Measurements from ENCODE around the gene NR6A1. TPM values are rescaled to one million over a fixed set of nuclear protein-coding genes. Genes with fewer than 3 reads are reported as not detected.

Gene NR6A1
- total RNA-seq, 4 donors from 2014 or later, result 1.7 to 8.4 (median 5.5) TPM

GRCh38 chr9:124479371-124479770 lies 291.7 kb downstream of the NR6A1 start:
- 79 to 87% methylated on average over 11 to 15 of the region's 16 CpGs for WGBS, 2 donors
- peaks cover 0 to 8% (median 0%) of the 10 kb centered on the region in 4 donors for H3K9me3 ChIP-seq
- DNase-seq (ENCODE audit: low spot score in 2 of 2), result no peak
- no peaks in the 10 kb centered on the region for H3K36me3 ChIP-seq
- TF ChIP-seq EP300 (IDR thresholded peaks at IDR 0.05) (no peak), POLR2A (IDR thresholded peaks at IDR 0.05) (no peak), CTCF (IDR thresholded peaks at IDR 0.05) (no peak)
- no peak overlapping the region for H3K27ac ChIP-seq
- H3K4me3 ChIP-seq, result no peak overlapping the region
- peaks cover 0 to 83% of the 10 kb centered on the region in 2 donors for H3K27me3 ChIP-seq
- H3K4me1 ChIP-seq, result peaks cover 0 to 12% (median 0%) of the 10 kb centered on the region in 4 donors

- Histone ChIP-seq H3K4me1 (peaks cover 0 to 12% (median 0%) of the 10 kb centered on the region in 4 donors), H3K36me3 (no peaks in the 10 kb centered on the region), H3K9me3 (no peaks in the 10 kb centered on the region), H3K27ac (no peak overlapping the region), H3K4me3 (no peak overlapping the region), H3K27me3 (peaks cover 0 to 83% of the 10 kb centered on the region in 2 donors)
- TF ChIP-seq CTCF (IDR thresholded peaks at IDR 0.05) (no peak), EP300 (IDR thresholded peaks at IDR 0.05) (no peak)
- WGBS, 2 donors, result 38 to 43% methylated on average over 10 to 12 of the region's 12 CpGs
- DNase-seq (ENCODE audit: low spot score in 2 of 2), result no peak
Measured at GRCh38 chr9:124478354-124478753, 292.8 kb downstream of the NR6A1 start.

DNA sequence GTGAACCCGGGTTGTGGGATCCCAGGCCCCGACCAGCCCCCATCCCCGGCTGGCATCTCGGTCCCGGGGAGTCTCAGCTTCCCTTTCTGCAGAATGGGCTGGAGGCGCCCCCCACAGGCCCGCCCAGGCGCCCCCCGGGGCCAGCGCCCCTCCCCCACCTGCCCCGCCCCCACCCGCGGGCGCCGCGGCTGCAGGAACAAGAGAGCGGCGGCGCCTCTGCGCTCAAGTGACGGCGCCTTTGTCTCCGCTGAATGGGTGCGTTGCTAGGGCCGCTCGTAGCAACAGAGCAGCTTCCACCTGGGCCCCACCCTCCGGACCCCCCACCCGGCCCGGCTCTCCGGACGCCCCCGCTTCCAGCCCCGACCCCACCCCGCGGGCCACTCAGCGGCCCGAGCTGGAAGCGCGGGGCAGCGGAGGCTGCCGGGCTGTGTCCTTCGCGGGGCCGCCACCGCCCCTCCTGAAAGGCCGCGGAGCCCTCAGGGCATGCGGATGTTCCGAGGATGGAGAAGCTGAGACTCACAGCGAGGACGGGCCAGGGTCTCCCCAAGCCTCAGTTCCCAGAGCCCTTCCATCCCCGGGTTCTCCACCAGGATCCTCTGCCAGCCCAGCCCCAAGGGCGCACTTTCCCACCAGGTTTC lies 293.3 kb downstream of the NR6A1 start:
- no peak for DNase-seq (ENCODE audit: low spot score in 2 of 2)
- Histone ChIP-seq H3K36me3 (no peaks in the 10 kb centered on the region), H3K9me3 (no peaks in the 10 kb centered on the region), H3K4me1 (peaks cover 0 to 12% (median 0%) of the 10 kb centered on the region in 4 donors), H3K4me3 (peak overlapping the region in 1 of 4 donors; percentile 14), H3K27me3 (peaks cover 0 to 85% of the 10 kb centered on the region in 2 donors), H3K27ac (no peak overlapping the region)
- 0 to 4% methylated on average over 1 to 12 of the region's 53 CpGs for WGBS, 2 donors
- TF ChIP-seq POLR2A (IDR thresholded peaks at IDR 0.05), result no peak
- TF ChIP-seq EP300 (IDR thresholded peaks at IDR 0.05), result no peak

DNA sequence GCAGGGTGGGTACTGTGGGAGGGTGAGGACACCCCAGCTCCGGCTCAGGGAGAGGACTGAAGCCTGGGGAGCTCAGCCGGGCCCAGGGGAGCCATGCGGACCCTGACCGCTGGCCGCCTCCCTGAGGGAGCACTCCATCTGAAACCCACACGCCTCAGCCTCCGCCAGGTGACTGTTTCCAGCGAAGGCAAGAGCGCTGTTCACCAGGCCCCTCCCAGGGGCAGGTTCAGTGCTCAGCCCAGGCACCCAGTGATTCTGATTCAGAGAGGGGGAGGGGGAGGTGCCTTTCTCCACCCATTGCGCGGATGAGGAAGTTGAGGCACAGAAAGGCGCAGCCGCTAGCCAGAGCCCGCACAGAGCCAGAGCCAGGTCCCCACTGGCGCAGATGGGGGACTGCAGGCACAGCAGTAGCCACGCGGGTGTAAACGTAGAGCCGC lies 293.9 kb downstream of the NR6A1 start:
- Histone ChIP-seq H3K9me3 (no peaks in the 10 kb centered on the region), H3K27me3 (peaks cover 0 to 80% of the 10 kb centered on the region in 2 donors), H3K4me1 (peaks cover 0 to 12% (median 0%) of the 10 kb centered on the region in 4 donors), H3K36me3 (no peaks in the 10 kb centered on the region), H3K4me3 (peak overlapping the region in 1 of 4 donors; percentile 14), H3K27ac (no peak overlapping the region)
- TF ChIP-seq CTCF (IDR thresholded peaks at IDR 0.05) (no peak), POLR2A (IDR thresholded peaks at IDR 0.05) (no peak), EP300 (IDR thresholded peaks at IDR 0.05) (no peak)
- DNase-seq (ENCODE audit: low spot score in 2 of 2), result no peak
- 29 to 57% methylated on average over 7 to 11 of the region's 19 CpGs for WGBS, 2 donors

DNA sequence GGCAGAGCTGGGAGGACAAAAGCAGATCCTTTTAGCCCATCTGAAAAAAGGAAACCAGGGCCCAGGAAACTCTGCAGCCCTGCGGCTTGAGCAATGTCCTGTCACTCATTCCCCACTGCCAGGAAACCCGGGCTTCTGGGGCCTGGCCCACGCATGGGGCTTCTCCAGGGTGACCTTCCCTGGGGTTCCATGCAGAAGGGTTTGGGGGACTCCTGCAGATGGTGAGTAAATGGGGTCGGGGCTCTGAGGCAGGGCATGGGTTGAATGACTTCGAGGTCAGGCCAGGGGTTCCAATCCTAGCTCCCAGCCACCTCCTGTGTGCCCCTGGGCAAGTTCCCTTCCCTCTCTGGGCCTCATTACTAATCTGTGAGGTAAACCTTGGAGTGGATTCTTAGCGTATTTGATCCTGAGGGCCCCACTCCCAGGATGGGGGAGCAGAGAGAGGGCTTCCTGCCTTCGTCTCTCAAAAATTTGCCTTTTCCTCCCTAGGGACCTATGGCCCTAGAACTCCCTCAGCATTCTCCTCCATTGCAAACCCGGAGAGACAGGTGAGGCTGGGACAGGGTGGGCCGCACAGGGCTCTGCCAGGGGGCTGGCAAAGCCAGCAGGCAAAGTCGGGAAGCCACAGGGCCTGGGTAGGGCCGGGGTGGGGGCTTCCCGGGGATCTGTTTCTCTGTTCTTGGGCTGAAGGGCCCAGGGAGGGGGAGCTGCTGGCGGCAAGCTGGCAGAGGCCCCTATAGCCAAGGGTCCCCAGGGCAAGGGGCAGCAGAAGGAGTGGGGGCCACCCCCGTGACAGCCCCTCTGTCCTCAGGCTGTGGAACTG lies 295.0 kb downstream of the NR6A1 start:
- no peak for DNase-seq (ENCODE audit: low spot score in 2 of 2)
- H3K27me3 ChIP-seq, result peaks cover 0 to 79% of the 10 kb centered on the region in 2 donors
- no peak for TF ChIP-seq EP300 (IDR thresholded peaks at IDR 0.05)
- no peak for TF ChIP-seq POLR2A (IDR thresholded peaks at IDR 0.05)
- no peak for TF ChIP-seq CTCF (IDR thresholded peaks at IDR 0.05)
- WGBS, 2 donors, result 62 to 63% methylated on average over 13 to 14 of the region's 14 CpGs
- no peak overlapping the region for H3K27ac ChIP-seq
- H3K4me3 ChIP-seq, result no peak overlapping the region
- H3K4me1 ChIP-seq, result peaks cover 0 to 12% (median 0%) of the 10 kb centered on the region in 4 donors
- no peaks in the 10 kb centered on the region for H3K36me3 ChIP-seq
- no peaks in the 10 kb centered on the region for H3K9me3 ChIP-seq
